HG02759 (cell line): ENCODE results near the gene HSF2BP.
"Not testable (repeated sequence)": the region's sequence is repeated elsewhere in the genome, so short reads cannot be mapped to it uniquely, and the experiment has no call there.

Experiments
- ATAC-seq: cut with Tn5 transposase; IDR thresholded peaks from one replicate; pipeline ENCODE4 v1.9.1; 2021; ENCODE audit warnings: mild to moderate bottlenecking, moderate library complexity; ENCODE audit not compliant: unreplicated experiment

Gene HSF2BP

DNA sequence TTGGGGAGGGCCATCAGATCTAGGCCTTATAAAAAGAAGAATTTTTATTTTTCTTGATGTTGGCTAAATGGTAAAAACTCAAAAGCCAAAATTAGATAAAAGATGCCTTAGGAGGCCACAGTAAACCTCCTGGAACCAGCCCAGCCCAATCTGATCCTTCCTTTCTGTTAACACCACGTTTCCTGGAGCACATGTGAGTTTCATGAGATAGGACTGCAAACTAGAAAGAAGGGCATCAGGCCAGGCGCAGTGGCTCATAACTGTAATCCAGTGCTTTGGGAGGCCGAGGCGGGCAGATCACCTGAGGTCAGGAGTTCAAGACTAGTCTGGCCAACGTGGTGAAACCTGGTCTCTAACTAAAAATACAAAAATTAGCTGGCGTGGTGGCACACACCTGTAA is 6.7 kb downstream of the HSF2BP start:
- ATAC-seq: no peak

DNA sequence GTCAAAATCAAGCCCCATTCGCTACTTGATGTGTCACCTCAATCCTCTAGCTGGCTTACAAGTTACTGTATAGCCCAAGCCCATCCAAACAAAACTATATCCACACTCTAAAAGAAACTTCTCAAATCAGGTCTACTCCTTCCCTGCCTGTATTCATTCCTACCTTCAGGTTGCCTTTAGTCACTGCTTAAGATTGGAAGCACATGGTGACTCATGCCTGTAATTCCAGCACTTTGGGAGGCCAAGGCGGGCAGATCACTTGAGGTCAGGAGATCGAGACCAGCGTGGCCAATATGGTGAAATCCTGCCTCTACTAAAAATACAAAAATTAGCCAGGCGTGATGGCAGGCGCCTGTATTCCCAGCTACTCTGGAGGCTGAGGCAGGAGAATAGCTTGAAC is 7.4 kb downstream of the HSF2BP start:
- not testable (repeated sequence) for ATAC-seq

- no peak for ATAC-seq
Measured at GRCh38 chr21:43648171-43648570, 11.1 kb downstream of the HSF2BP start.

GRCh38 chr21:43646550-43647260 is 12.6 kb downstream of the HSF2BP start:
- ATAC-seq: peak; percentile 88

GRCh38 chr21:43645976-43646375 is 13.3 kb downstream of the HSF2BP start:
- no peak for ATAC-seq

- no peak for ATAC-seq
Measured at GRCh38 chr21:43645136-43645891, 14.0 kb downstream of the HSF2BP start.

GRCh38 chr21:43644609-43645008 is 14.7 kb downstream of the HSF2BP start:
- ATAC-seq: no peak

DNA sequence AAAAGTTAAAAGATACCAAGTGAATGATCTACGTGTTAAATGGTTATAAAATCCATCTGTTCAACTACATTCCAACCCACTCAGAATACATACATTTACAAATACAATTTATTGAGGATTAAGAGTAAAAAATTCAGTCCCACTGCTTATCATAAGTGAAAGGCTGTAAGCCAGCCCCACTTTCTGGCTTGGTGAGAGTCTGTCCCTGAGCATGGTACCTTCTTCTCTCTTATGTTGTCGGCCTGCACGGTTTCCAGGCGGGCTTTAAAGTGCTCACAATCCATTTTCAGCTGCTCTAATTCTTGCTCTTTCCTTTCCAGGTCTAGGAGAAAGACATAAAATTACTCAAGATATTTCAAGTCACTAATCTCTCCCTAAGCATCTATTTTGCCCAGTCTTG is 15.2 kb downstream of the HSF2BP start:
- ATAC-seq: no peak

DNA sequence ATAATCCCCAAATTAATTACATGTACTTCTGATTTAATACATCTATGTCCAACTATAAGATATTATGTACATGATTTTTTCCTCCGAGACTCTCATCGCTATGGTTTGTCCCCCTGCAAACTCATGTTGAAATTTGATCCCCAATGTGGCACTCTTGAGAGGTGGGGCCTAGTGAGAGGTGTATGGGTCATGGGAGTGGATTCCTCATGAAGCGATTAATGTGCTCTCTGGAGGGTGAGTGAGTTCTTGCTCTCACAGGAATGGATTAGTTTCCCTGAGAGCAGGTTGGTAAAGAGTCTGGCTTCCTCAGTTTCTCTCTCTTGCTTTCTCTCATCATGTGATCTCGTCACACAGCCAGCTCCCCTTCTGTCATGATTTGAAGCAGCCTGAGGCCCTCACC is 16.1 kb downstream of the HSF2BP start:
- no peak for ATAC-seq

DNA sequence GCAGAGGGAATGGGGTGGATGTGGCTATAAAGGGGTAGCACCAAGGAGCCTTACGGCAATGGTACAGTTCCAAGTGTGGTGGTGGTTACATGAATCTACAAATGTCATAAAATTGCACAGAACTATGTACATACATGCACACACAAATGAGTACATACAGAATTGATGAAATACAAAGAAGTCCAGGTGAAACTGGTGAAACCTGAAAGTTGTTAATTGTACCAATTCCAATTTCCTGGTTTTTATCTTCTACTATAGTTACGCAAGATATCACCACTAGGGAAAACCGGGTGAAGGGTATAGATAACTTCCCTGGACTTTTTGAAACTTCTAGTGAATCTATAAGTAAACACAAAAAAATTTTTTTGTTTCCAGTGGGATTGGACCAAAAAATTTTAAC is 18.9 kb downstream of the HSF2BP start:
- no peak for ATAC-seq

- ATAC-seq: no peak
Measured at GRCh38 chr21:43639470-43640353, 19.6 kb downstream of the HSF2BP start.

GRCh38 chr21:43637530-43638158 is 21.6 kb downstream of the HSF2BP start:
- no peak for ATAC-seq

GRCh38 chr21:43635436-43635835 is 23.9 kb downstream of the HSF2BP start:
- ATAC-seq: no peak

DNA sequence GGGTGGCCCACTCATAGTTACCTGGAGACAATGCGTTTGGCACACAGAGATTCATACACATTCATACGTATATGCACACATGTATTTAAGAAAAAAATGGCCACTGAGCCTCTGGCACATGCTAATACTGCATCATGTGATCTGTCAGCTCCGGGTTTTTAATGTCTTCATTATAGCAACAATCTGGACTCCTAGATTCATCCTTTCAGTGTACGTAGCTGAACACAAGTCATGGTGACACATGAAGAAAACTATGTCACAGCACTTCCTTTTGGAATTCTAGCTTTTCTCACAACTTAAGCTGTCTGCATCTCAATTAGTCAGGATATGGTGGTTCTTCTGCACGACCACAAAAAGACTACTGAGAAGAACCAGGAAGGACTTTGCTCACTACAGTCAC is 24.7 kb downstream of the HSF2BP start:
- no peak for ATAC-seq

DNA sequence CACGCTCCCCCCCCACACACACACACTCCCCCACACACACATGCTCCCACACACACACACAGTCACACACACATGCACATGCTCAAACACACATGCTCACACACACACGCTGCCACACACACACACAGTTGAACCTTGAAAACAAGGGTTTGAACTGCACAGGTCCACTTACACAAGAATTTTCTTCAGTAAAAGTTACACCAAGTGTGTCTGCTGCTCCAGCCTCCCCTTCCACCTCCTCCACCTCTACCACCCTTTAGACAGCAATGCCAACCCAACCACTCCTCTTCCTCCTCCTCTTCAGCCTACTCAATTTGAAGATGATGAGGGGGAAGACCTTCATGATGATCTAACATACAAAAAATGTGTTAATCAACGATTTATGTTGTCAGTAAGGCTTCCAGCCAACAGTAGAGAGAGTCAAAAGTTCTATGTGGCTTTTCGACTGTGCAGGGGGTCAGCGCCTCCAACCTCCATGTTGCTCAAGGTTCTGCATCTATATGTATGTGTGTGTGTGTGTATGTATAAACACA is 26.8 kb downstream of the HSF2BP start:
- ATAC-seq: no peak

GRCh38 chr21:43631411-43632107 is 27.7 kb downstream of the HSF2BP start:
- no peak for ATAC-seq

DNA sequence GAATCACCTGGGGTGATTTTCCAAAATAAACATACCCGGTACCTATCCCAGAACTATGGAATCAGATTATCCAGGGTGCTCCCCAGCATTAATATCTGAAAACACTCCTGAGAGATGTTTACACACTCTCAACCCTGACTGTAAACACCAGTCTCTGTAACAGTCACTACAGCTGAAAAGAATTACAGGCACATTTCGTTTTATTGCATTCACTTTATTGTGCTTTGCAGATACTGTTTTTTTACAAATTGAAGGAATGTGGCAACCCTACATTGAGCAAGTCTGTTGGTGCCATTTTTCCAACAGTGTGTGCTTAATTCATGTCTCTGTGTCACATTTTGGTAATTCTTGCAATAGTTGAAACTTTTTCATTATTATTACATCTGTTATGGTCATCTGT is 31.8 kb downstream of the HSF2BP start:
- no peak for ATAC-seq

GRCh38 chr21:43626390-43626789 is 32.9 kb downstream of the HSF2BP start:
- no peak for ATAC-seq

DNA sequence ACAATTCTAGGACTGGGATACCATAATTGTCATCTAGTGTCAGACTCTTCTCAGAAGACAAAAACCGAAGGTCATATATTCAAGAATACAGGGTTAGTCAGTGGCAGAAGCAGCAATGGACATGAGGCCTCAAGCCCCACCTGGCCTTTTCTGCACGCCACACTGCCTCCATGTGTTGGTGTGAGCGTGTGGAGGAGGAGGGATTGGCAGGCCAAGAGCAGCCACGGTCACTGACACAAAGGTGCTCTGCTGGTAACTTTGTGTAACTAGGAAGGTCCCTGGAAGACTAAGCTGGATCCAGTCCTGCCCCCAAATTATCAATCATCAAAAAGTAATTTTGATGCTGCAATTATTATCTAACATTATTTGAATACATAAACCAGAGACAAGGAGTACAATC is 34.9 kb downstream of the HSF2BP start:
- ATAC-seq: no peak

DNA sequence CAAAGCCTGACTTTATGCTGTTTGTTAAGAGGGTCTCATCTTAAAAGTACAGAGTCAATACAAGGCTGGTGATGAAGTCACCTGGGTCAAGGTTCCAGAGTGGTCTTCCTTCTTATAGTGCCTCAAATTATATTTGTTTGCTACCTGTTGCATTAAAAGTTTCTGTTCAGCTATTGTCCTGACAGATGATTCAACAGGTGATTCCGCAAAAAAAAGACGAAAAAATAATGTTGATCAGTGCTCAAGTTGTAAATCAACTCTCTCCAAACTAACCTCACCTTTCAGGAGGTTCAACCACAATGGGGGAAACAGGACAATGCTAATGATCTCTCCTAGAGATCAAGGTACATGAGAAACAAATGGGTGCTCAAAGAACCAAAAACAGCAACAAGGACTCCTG is 35.7 kb downstream of the HSF2BP start:
- no peak for ATAC-seq
